ENCODE measurements around the gene MRGPRE.
A peak's percentile ranks its signal among the peaks of the same experiment; 100 is the strongest.

The MRGPRE gene

DNA sequence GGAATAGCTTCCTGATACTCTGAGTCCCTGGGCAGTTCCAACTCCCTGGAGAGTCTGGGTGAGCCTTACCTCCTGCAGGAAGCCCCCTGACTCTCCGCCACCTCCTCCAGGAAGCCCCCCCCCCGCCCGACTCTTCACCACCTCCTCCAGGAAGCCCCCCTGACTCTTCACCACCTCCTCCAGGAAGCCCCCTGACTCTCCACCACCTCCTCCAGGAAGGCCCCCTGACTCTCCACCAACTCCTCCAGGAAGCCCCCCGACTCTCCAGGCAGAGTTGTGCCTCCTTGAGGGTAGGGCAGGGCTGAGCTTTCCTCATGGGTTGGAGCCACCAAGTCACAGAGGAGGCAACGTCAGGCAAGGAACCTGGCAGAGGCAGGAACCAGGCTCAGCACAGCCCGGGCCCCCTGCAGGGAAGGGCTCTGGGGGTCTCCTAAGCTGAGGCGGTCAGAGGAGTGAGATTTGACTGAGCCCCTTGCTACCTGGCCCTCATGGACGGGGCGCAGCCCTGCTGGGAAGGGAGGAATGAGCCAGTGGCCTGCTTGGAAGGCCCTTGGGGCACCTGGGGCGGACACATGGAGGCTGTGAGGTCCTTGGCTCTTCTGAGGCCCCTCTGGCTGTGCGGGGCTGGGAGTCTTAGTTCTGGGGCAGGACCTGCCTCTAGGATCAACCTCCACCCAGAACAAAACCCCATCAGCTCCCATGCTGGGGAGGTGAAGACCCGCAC is 31.7 kb downstream of the MRGPRE start:
- Histone ChIP-seq H3K4me1 (no peaks in the 10 kb centered on the region), H3K4me3 (no peak overlapping the region), H3K27me3 (ENCODE audit: low read depth) (peaks cover 41% of the 10 kb centered on the region), H3K36me3 (replicated peaks) (no peaks in the 10 kb centered on the region), H3K9me3 (no peaks in the 10 kb centered on the region)
- peak in 1 of 2 experiments; percentile 5 for DNase-seq (ENCODE audit: low spot score in 2 of 2)
- in situ Hi-C loops (cut with MboI; ENCODE audit: low sequenced_read_pairs), result no loop called here

DNA sequence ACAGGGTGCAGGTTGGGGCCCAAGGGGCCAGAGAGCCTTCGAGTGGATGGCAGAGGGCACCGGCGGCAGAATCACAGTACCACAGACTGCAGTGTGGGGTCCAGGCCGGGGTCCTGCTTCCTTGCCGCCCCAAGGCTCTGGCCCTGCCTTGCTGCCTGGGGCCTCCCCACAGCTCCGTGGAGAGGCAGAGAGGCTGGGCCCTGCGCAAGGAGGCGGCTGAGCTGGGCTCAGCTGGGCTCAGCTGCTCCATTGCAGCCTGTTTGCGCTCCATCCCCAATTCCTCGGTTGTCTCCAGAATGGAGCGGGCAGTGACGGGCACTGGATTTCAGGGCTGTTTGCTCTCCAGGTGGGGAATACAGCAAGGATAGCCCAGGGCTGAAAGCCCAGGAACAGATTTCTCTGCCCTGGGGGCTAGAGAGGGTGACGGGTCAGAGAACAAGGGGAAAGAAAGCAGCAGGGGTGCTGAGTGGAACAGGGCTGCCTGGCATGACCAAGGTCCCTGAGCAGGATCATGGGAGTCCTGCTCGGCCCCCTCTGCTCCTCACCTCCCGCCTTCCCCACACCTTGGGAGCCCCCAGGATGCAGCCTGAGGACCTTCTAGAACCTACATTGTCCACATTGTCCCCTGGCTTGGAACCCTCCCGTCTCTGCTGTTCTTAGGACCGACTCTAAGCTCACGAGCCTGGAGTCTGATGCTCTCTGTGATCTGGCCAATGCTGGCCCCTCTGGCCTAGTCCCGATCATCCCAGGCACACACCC is 32.5 kb downstream of the MRGPRE start:
- Histone ChIP-seq H3K36me3 (replicated peaks) (no peaks in the 10 kb centered on the region), H3K27me3 (ENCODE audit: low read depth) (peaks cover 36% of the 10 kb centered on the region), H3K4me3 (no peak overlapping the region), H3K9me3 (no peaks in the 10 kb centered on the region), H3K4me1 (no peaks in the 10 kb centered on the region)
- in situ Hi-C loops (cut with MboI; ENCODE audit: low sequenced_read_pairs), result no loop called here
- DNase-seq (ENCODE audit: low spot score in 2 of 2), result no peak

- in situ Hi-C loops (cut with MboI; ENCODE audit: low sequenced_read_pairs), result no loop called here
- DNase-seq (ENCODE audit: low spot score in 2 of 2), result peak in 1 of 2 experiments; percentile 5
- H3K4me3 ChIP-seq, result no peak overlapping the region
- H3K27me3 ChIP-seq (ENCODE audit: low read depth), result peaks cover 30% of the 10 kb centered on the region
- H3K36me3 ChIP-seq (replicated peaks), result no peaks in the 10 kb centered on the region
- H3K4me1 ChIP-seq, result no peaks in the 10 kb centered on the region
- H3K9me3 ChIP-seq, result no peaks in the 10 kb centered on the region
Observed at GRCh38 chr11:3198815-3199214, 33.4 kb downstream of the MRGPRE start.

DNA sequence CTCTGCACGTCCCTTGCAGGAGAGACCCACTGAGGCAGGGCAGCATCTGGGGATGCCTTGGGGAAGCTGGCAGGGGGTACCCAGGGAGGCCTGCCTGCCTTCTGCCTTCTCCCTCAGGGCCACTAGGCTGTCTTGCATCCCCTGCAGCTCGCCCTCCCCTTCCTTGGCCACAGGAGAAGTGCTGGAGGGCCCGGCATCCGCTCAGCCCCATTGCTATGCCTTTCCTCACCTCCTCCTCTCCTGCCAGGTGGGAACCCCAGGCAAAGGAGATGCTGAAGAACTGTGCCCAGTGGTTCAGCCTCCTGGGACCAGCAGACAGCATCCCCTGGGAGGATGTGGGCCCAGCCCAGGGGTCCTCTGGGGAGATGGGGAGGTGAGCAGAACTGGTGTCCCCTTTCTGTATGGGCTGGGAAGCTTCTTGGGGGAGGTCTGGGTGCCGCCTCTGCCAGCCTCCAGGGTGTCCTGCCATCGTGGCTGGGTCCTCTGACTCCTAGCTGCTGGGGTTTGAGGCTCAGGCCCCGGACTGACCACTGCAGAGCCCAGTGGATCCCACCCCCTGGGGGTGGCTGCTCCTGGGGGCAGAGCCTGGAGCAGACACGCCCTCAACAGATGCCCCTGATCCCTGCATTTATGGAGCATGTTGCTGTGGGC is 34.2 kb downstream of the MRGPRE start:
- Histone ChIP-seq H3K4me1 (no peaks in the 10 kb centered on the region), H3K9me3 (no peaks in the 10 kb centered on the region), H3K27me3 (ENCODE audit: low read depth) (peaks cover 22% of the 10 kb centered on the region), H3K4me3 (no peak overlapping the region), H3K36me3 (replicated peaks) (no peaks in the 10 kb centered on the region)
- in situ Hi-C loops (cut with MboI; ENCODE audit: low sequenced_read_pairs), result no loop called here
- peak in 1 of 2 experiments; percentile 6 for DNase-seq (ENCODE audit: low spot score in 2 of 2)

DNA sequence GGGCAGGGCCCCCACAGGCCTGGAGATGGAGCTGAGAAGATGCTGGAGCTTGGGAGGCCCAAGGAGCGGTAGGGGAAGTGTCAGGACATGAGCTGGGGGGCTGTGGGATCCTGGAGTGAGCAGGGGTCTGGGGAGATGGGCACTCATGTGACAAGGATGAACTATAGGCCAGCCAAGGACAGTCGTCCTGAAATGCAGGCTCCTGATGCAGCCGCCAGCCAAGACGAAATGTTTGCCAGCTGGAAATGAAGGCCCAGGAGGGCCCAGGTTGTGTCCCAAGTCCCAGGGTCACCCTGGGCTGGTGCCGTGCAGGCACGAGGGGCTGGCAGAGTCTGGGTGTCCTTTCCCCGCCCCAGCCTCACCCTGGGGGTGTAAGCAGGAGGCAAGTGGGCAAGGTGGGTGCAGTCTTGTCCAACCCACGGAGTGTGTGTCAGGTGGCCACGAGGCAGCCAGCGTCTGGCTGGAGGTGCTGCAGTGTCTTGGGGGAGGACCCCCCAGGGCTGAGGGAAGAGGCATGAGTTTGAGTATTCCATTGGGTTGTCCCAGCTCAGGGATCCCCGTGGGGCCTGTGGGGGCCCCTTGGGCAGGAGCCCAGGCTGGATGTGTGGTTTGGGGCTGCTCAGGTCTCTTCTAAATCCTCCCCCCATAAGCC is 35.0 kb downstream of the MRGPRE start:
- no peaks in the 10 kb centered on the region for H3K36me3 ChIP-seq (replicated peaks)
- no peaks in the 10 kb centered on the region for H3K4me1 ChIP-seq
- no peak overlapping the region for H3K4me3 ChIP-seq
- DNase-seq (ENCODE audit: low spot score in 2 of 2), result no peak
- peaks cover 13% of the 10 kb centered on the region for H3K27me3 ChIP-seq (ENCODE audit: low read depth)
- in situ Hi-C loops (cut with MboI; ENCODE audit: low sequenced_read_pairs), result no loop called here
- no peaks in the 10 kb centered on the region for H3K9me3 ChIP-seq

- DNase-seq (ENCODE audit: low spot score in 2 of 2), result peak in 1 of 2 experiments; percentile 6
- Histone ChIP-seq H3K4me3 (no peak overlapping the region), H3K9me3 (no peaks in the 10 kb centered on the region), H3K27me3 (ENCODE audit: low read depth) (peaks cover 5% of the 10 kb centered on the region), H3K4me1 (no peaks in the 10 kb centered on the region), H3K36me3 (replicated peaks) (no peaks in the 10 kb centered on the region)
- in situ Hi-C loops (cut with MboI; ENCODE audit: low sequenced_read_pairs), result no loop called here
Observed at GRCh38 chr11:3196161-3197043, 35.8 kb downstream of the MRGPRE start.

DNA sequence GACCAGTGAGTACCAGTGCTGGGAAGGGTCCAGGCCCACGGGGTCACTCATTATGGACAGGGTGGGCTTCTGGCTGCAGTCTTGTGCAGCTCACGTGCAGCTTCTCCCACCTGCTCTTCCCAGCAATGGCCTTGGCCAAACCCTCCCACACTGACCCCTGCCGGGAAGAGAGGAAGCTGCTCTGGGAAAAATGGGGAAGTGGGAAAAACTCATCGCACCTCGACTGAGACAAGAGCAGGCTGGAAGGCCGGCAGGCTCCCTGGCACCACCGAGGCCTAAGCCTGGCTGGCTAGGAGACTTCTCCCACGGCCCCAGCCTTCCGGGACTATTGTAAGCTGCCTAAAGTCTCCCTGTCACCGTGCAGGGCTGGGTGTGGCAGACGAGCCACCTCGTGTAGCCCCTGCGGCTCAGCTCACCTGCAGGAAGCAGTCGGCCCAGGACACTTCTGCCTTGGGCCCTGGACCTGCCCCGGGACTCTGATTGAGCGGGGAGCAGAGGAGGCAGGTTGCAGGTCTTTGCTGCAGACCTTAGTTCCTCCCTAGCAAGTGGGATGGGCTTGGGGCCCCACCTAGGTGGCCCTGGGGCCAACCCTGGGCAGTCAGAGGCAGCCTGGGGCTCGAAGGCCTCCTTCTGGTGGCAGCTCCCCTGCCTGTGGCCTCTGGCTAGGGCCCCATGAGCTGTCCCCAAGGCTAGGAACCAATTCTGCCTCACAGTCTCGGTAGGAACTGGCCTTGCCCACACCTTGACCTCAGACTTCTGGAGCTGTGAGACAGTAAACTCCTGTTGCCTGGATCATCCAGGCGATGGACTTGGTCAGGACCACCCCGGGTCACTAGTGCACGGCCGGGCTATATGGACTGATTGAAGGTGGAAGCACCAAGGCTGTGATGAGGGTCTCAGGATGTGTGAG is 36.7 kb downstream of the MRGPRE start:
- no peaks in the 10 kb centered on the region for H3K9me3 ChIP-seq
- no peaks in the 10 kb centered on the region for H3K36me3 ChIP-seq (replicated peaks)
- no peak overlapping the region for H3K4me3 ChIP-seq
- no peaks in the 10 kb centered on the region; the same call in 1 of the 2 replicates for H3K27me3 ChIP-seq (ENCODE audit: low read depth)
- in situ Hi-C loops (cut with MboI; ENCODE audit: low sequenced_read_pairs), result no loop called here
- DNase-seq (ENCODE audit: low spot score in 2 of 2), result peak in 1 of 2 experiments; percentile 69
- H3K4me1 ChIP-seq, result no peaks in the 10 kb centered on the region

- in situ Hi-C loops (cut with MboI; ENCODE audit: low sequenced_read_pairs), result no loop called here
- no peak for DNase-seq (ENCODE audit: low spot score in 2 of 2)
- H3K36me3 ChIP-seq (replicated peaks), result no peaks in the 10 kb centered on the region
- H3K9me3 ChIP-seq, result no peaks in the 10 kb centered on the region
- H3K27me3 ChIP-seq (ENCODE audit: low read depth), result no peaks in the 10 kb centered on the region
- no peak overlapping the region for H3K4me3 ChIP-seq
- H3K4me1 ChIP-seq, result peaks cover 3% of the 10 kb centered on the region; the same call in 1 of the 2 replicates
Observed at GRCh38 chr11:3194016-3194816, 38.0 kb downstream of the MRGPRE start.

GRCh38 chr11:3193373-3194015 is 38.7 kb downstream of the MRGPRE start:
- Histone ChIP-seq H3K4me1 (peaks cover 7% of the 10 kb centered on the region), H3K27me3 (ENCODE audit: low read depth) (no peaks in the 10 kb centered on the region), H3K4me3 (no peak overlapping the region), H3K36me3 (replicated peaks) (no peaks in the 10 kb centered on the region), H3K9me3 (no peaks in the 10 kb centered on the region)
- no peak for DNase-seq (ENCODE audit: low spot score in 2 of 2)
- in situ Hi-C loops (cut with MboI; ENCODE audit: low sequenced_read_pairs), result no loop called here

DNA sequence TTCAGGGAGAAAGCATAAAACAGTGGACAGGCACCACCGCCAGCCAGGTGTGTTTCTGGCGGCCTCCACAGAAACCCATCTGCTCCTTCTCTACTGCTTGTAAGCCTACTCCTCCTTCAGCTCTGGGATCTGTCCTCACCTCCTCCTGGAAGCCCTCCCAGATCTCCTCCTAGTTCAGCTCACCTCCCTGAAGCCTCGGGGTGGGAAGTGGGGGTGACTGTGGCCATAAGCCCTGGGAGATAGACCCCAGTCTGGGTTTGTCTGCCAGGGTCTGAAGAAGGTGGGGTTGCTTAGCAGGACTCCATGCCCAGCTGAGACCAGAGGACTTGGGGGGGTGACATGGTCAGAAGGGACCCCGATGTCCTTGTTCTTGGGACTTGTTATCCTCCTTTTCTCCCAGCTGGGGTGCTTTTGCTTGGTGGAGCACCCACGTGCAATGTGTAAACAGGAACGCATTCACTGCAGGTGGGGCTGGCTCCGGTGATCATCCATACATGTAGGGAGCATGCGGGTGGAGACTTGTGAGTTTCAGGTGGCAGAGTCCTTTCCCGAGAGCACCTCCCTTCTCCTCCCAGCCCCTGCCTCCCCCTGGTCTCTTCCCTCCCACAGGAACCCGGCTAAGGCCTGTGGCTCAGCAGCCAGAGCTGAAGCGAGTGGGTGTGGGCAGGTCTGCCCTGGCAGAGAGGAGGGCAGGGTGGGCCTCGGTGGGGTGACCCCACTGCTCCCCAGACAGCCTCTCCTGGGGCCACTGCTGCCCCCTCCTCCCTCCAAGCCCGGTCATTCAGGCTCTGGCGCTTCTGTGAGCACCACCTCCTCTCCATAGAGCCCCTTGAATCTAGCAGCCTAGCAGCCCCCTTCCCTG is 39.5 kb downstream of the MRGPRE start:
- H3K27me3 ChIP-seq (ENCODE audit: low read depth), result no peaks in the 10 kb centered on the region
- H3K9me3 ChIP-seq, result no peaks in the 10 kb centered on the region
- no peak overlapping the region for H3K4me3 ChIP-seq
- H3K36me3 ChIP-seq (replicated peaks), result no peaks in the 10 kb centered on the region
- DNase-seq (ENCODE audit: low spot score in 2 of 2), result peak in 1 of 2 experiments; percentile 6
- H3K4me1 ChIP-seq, result peaks cover 7% of the 10 kb centered on the region
- in situ Hi-C loops (cut with MboI; ENCODE audit: low sequenced_read_pairs), result no loop called here
